ENCODE results near the gene BHLHE41.

The BHLHE41 gene

DNA sequence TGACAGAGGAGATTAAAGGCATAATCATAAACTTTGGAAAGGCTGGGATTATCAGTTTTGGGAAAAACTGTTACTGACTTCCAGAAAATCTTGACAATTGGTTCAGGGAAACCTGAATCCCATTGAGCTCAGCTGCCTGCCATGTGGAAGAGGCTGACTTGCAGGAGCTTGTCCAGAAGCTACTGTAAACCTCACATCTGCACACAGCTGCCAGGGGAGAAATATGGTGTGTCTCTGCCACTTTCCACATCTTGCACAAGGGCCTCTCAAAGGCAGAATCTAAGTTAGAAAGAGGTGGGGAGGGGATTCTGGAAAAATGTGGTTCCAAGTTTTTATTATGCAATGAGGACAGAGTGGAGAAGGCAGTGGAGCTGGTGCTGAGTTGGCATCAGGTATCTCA, 8.7 kb upstream of the BHLHE41 start:
- DNase-seq = no peak

DNA sequence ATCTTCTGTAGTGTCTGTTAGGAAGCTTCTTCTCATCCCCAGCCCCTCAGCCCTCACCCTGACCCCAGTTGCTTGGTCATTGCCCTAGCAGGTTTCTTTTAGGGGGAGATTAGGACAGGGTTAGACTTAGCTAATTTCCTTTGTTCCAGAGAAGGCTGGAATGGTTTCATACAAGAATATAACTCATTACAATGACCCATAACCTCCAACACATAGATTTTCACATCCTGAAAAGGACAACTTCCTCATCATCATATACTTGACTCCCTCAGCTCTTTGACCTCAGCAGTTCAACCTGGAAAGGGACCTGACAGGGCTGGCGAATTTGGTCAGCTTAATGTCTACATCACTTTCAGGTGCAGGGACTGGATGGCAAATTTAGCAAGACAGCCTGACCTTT, 8.0 kb upstream of the BHLHE41 start:
- DNase-seq = no peak

DNA sequence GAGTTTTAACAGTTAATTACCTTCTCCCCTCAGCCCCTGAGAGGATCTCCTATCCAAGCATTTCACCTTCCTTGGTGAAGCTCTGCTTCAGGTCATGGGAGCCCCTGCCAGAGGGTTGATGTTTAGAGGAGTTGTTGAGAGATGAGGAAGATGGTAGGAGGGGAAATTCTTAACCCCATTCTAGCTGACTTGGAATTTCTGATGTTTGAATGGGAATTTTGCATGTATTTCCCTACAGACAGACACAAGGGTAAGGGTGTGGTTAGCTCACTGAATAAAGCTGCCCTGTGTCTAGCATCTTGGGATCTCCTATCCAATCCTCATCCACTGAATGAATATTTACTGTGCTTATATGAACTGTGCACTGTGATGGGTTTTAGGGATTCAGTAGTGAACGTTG, 7.1 kb upstream of the BHLHE41 start:
- no peak for DNase-seq

DNA sequence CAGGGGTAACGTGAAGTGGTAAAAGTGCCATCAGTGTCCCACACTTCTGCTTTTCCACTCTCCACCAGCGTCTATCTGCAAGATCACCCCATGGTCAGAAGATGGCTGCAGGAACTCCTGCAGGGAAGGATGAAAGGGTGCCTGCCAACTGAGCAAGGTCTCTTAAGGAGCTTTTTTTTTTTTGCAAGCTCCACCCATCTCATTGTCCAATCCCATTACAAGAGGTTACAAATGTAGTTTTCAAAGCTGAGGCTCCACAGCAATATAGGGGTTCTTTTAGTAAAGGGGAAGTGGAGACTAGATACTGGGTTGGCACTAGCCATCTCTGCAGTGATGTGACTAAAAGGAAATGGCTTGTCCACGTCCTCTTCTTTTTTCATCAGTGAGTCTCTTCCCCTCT, 5.9 kb upstream of the BHLHE41 start:
- DNase-seq = no peak

DNA sequence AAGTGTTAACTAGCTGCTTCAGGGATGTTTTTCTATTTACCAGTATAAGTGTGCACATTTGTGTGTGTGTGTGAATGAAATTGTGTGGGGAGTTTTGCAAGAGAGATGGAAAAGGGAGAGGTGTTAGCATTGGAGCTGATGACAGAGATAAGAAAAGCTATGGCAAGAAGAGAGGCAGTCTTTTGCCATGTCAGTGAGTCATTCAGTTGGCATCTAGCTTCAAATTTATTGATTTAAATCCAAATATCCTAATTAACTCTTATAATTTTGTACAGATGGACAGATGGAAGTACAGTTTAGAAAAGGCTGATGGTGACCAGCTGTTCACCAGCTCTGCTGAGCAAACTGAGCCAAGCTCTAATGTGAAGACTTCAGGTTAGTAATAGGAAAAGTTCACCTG, 3.3 kb upstream of the BHLHE41 start:
- DNase-seq = no peak

DNA sequence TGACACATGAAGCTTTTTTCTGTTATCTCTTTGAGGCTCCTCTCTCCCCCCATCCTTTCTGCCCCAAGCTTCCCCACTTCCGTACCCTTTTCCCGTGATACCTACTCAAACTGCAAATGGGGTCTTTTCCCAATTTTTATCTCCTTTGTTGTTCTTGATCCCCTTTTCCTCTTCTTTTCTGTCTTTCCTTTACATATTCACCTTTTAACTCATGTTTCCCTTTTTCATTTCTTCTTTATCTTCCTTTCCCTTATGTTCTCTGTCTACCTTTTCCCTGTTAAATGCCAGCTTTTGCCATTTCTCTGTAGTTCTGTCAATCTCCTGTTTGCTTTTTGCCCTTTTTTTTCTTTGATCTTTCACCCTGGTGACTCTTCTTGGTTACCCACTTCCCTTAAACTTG, 2.6 kb upstream of the BHLHE41 start:
- DNase-seq = no peak

DNA sequence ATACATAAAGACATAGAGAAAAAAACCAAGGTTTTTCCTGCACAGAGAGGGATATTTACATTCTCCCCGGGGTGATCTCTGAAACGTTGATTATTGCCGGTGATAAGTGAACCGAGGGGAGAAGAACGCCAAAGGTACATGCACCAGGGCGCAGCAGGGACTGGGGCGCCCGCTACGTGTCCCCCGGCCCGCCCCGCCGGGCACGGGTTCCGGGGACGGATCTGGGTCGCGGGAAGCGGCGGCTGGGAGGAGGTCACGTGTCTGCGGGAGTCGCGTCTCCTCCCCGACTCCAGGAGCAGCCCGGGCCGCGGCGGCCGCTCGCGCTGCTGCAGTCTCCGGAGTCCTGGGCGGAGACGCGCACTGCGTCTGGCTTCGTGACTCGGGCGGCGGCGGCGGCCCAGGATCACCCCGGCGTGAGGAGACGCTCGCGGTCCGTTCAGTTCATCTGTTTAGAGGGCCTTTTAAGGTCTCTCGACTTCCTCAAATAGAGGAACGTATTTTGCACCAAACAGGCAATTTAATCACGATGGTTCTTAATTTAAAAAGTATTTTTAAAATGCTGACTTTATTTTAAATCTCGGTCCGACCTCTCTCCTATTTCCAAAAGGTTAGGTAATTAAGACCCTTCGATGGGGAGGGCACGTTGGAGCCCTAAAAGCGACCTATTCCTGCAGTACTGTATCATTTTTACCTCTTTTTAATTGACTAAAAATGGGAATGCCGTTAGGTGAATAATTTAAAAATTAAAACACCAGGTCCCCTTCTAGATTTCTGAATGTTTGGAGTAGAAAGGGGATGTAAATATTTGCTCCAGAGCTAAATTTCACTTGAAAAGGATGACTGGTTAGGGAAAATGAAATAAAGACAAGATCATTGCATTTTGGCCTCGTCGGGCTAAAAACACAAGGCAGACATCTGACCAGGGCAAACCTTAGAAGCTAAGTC, 1.8 kb upstream of the BHLHE41 start:
- peak; percentile 57 to 67 for DNase-seq

DNA sequence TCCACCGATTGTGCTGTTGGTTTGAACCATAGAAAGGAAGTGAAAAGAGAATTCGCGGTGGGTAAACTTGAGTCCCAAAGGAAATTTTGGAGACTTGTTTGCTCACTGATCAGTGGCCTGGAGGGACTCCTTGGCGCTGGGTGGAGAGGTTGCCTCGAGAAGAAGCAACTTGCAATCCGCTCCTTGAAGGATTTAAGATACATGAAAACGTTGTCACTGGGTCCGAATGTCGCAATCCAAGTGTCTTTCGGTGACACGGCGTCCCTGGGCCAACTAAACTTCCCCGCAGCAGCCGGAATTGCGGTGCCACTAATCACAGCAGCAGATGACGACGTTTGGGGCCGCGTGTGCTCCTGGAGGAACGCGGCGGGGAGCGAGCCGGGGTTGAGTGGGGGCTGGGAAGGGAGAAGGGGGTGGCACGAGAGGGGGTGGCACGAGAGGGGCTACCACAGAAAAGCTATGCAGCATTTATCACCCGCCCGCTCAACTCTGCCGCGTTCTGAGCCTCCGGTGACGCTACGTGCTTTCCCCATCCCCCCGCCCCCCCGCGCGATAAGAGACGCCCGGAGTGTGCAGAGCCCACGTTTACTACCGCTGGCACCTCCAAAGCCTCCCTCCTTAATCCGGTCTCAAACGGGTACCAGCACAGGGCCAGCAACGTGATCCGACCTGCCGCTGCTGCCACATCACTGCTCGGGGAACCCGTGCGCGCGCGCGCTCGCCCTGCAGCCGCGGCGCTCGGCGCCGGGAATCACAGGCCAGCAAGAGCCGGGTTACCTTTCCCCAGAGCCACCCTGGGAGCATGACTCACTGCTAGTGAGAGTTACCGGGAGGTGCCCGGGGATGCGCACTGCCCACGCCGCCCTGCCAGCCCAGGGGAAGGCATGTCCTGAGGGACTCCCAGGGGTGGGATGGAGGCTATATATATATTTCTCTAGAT, 833 bp upstream of the BHLHE41 start:
- peak; percentile 63 to 71 for DNase-seq

DNA sequence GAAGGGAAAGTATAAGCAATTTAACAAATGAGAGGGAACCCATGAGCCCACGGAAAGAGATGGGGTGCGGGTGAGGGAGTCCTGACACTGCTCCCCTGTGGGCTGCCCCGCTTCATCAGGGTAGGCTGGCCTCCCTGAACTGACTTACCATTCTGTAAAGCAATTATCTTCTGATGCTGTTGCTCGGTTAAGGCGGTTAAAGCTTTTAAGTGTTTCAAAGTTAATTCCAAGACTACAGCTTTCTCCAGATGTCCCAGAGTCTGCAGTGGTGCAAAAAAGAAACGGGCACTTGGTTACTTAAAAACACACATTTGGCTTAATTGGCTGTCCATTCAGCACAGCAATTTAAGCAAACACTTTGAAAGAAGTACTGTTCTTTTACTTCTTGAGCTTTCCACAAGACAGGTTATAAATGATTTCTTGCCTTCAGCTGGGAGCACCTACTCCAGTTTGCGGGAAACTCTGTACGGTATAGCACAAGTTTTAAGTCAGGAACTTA, 1.3 kb downstream of the BHLHE41 start:
- DNase-seq = no peak

DNA sequence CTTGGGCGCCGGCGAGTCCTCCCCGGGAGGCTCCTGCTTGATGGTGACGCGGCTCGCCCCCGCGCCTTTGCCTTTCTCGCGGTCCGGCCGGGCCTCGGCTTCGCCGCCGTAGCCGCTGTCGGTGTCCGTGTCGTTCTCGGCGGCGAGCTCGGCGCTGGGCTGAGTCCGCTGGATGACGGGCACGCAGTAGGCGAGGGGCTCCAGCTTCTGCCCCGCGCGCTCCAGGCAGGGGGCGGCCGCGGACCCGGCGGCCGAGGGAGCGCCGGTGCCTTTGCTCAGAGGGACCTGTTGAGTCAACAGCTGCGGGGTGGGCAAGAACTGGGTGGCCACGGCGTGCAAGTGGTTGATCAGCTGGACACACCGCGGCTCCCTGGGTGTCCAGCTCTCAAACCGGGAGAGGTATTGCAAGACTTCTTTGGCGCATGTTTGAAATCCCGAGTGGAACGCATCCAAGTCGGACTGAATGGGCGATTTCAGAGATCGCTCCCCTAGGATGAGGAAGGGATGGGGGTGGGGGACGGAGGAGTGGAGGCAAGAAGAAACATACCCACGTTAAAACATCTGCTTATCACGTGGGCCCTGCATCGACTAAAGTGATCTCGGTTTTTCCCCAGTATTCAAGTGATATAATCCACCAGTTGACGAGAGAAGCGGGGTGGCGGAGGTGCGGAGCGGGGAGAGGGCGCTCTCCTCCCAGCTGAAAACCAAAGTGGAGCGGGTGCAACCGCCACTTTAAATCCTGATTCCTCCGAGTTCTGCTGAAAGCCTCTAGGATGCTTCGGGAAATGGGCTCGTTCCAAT, 2.0 kb downstream of the BHLHE41 start:
- DNase-seq = peak; percentile 47 to 56

DNA sequence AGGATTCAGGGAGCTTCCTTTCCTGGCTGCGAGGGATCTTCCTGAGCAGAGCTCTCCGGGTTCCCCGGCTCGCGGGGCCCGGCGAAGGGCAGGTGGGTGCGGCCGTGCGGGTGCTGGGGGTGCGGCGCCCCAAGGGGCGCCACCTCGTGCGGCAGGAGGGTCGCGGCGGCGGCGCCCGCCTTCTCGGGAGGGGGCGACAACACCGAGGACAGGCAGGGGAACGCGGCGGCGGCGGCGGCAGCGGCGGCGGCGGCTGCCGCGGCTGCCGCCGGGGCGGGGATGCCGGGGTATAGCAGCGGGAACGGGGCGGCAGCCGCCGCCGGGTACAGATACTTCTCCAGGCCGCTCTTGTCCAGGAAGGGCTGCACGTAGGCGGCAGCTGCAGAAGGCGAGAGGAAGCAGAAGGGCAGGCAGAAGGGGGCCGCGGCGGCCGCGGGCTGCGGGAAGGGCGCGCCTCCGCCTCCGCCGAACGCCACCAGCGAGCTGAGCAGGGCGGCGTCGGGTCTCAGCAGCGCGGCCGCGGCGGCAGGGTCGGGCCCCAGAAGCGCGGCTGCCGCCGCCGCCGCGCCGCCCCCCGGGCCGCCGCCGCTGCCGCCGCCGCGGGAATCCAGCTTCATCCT, 2.7 kb downstream of the BHLHE41 start:
- peak; percentile 40 to 52 for DNase-seq

DNA sequence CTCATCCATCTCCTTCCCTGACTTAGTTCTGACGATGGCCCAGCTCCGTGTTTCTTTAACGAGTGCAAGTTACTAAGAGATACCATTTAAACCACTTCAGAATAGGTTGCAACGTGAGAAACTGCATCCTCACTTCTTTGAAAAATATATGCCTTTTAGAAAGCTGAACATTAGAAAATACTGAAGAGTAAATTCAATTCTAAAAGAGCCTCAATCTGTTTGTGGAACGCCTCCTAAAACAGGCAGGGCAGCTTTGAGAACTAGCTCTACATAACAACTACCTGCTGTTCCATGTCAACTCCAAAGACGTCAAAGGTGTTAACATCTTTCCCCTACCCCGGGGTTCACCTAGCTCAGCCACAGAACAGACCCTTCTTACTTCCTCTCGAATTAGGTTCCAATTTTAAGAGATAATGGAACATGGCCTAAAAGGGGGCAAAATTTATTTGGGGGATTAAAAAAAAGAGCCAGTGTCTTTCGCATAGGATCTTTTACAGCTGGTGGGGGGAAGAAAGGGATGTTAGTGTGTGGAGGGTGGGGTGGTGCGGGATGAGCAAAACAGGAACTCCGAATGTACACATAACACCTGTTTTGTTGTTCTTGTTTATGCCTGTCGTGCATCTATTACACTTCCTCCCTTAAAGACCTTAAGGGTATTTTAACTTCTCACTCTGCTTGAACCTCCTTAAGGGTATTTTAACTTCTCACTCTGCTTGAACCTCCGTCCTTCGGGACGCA, 3.3 kb downstream of the BHLHE41 start:
- DNase-seq = no peak

DNA sequence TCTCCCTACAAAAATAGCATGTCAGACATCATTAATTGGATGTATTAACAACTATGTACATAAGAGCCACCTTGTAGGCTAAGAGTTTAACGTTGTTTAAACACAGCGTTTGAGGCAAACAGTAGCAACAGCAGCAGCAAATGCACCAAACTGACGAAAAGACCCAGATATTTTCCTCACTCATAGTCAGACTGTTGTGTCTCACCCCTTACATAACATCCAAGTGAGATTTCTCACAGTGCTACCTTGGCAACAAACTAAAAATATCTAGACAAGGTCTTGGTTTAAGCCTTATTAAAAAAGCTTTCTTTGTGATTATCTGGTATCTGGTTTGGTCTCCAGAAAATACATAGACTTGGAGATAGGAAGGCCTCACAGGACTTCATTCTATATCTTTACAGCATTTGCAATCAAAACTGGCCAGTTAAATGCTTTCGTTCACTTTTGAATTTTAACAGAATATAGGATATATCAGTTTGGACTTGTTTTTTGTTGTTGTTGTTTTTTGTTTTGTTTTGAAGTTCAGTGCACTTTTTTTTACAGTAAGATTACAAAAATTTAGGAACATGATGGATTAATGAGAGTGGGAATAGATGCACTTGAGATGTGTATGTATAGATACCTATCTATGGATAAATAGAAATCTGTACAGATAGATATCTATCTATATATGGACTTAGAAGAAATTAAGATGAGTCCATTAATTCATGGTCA, 4.1 kb downstream of the BHLHE41 start:
- DNase-seq = no peak

DNA sequence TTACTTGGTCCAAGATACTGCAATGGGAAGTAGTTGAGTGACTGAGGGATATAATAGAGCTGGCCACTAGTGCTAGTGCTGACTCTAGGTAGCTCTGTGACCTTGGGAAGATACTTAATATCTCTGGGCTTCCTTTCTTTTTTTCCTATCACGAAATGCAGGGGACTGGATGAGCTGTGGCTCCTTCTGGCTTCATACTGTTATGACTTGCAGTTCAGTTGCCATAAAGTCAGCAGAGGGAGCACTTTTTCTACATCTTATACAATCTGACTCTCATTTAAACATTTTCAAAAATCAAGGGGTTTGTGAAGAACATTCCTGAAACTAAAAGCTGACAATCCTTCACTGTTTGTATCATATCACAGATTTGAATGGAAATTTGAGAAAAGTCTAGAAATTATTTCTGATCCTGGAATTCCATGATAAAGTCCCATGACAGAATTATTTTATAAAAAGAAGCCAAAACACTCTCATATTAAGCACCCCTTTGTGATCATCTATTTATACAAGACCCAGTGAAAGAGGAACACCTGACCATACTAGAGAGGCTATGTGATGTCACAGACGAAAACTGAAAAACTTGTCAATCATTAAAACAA, 5.3 kb downstream of the BHLHE41 start:
- no peak for DNase-seq

DNA sequence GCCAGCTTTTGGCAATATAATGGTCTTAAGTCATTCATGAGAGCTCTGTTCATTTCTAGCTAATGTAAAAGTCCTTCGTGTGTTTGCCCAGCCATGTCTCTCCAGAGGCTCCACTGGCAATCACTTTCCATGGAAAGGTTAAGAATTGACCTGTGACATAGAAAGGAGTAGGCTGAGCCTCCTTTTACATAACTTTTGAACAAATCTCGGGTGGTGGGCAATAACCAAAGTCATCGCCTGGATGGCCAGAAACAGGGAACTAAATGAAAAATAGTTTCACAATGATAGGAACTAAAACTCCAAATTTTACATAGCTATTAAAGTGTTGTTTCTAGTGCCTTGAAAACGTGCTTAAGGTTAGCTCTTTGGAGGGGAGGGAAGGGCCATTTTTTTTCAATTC, 6.5 kb downstream of the BHLHE41 start:
- DNase-seq = no peak

DNA sequence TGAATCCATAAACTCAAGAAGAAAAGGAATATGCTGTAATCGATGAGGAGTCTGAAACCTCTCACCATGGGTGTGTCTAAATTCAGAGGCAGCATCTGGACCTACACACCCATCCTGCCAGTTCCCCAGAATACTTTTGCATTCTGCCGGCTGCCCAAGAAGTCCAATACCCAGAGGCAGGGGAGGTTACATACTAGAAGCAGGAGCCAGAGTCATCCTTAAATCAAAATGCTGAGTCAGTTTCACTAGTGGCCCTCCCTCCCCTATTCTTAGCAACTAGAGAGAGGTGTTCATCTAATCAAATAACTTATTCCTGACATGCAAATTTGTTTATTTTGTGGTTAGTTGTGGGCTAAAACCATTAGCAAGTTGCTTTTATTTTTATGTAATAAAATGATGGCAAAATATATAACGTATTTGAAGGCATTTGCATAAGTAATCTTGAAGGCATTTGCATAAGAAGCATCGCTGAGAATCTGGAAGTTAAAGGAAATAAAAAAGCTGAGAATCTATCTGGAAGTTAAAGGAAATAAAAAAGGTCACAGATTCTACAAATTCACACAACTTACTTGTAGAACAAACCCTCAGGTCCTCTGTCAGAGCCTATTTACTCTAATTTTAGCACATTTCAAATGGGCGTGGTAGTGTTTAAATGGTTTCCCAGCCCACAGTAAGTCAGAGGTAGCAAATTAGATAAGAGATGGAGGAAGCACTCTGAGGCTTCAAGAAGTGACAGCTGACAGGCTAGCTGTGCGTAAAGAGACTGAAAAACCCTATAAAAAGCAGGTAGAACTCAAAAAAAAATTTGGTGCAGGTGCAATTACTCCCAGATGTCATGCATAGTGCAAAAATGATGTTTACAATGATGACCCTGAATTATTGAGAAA, 7.8 kb downstream of the BHLHE41 start:
- DNase-seq = no peak

DNA sequence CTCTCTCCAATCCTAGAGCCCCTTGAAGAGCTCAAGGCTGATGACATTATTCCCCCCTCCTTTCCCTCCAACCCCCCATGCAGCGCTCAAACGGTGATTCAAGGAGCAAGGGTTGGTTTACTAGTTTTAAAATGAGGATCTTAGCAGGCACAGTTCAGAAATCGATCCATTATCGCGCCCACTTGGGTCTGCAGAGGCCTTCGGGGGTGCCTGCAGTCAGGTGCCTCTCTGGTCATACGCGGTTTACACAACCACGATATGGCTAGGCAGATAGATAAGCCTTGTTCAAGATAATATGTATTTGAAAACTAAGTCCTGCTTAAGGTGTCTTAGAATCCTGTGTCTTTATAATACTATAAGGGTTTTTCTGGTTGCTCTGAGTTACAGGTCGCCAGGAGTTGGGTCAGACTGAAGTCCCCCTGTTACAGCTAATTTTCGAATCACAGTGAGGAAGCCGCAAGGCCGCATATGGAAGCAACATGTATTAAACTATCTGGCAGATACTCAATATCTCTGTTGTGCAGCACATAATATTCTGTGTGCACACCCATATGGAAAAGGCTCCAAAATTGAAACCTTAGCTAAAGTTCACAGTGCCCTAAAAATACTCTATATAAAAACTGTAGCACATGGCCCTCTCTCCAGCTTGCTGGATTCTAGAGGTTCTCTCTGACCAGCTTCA, 10.0 kb downstream of the BHLHE41 start:
- no peak for DNase-seq

DNA sequence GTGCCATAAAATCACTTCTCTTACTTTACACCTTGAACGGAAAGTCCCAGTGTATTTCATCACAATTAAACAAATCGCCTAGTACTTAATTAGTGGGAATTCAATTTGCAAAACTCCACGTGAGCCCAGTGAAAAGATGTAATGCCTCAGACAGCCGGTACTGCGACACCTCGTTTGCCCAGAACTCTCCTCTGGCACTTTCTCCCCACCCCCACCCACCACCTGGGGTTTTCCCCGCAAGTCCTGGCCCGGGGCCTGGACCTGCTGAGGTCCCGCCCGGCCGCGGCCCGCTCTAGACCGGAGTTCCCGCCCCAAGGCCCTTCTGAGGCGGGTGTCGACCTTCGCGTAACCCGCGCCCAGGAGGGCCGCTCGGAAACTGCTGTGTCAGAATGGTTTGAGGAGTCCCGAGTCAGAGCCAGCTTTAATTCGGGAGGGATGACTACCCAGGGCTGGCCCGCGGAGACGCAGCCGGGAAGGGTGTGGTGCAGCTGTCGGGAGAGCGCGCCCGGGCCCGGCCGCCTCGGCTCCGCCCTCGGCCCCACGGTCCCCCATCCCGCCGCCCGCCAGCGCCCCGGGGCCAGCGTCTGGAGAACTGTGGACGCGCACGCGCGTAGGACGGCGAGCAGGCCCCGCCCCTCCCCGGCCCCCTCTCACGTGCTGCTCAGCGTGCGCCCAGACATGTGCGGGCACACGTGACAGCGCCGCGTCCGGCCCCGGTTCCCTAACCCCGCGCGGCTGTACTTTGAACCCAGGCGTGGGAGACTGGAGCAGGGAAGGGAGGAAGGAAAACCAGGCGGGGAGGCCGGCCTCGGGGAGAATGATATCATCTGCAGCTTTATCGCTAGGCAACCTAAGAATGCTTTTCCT, 10.8 kb downstream of the BHLHE41 start:
- DNase-seq = peak; percentile 83

All from activated T-cell treated with anti-CD3 and anti-CD28 coated beads, Interleukin-2, amount 50 U/mL, for 48 hours (primary cell).